Measurements from ENCODE around the gene CLASP1. TPM values are rescaled to one million over a fixed set of nuclear protein-coding genes. Genes with fewer than 3 reads are reported as not detected.
"Not testable (repeated sequence)": the region's sequence is repeated elsewhere in the genome, so short reads cannot be mapped to it uniquely, and the experiment has no call there.

The CLASP1 gene
- total RNA-seq, 3 donors from 2014 or later, result 30.0 to 64.6 (median 35.1) TPM

- TF ChIP-seq CTCF (IDR thresholded peaks at IDR 0.05), result no peak
- DNase-seq, result no peak
- Histone ChIP-seq H3K4me1 (ENCODE audit: low read depth) (no peaks in the 10 kb centered on the region), H3K4me3 (no peak overlapping the region), H3K9me3 (no peaks in the 10 kb centered on the region), H3K36me3 (ENCODE audit: low read depth) (no peaks in the 10 kb centered on the region)
- intact Hi-C loops (cut with DNase I, micrococcal nuclease), result no loop called here
- ATAC-seq, result no peak
Measured at GRCh38 chr2:121336528-121337294, 312.6 kb downstream of the CLASP1 start.

GRCh38 chr2:121335294-121336290 is 313.7 kb downstream of the CLASP1 start:
- Histone ChIP-seq H3K36me3 (ENCODE audit: low read depth) (no peaks in the 10 kb centered on the region), H3K4me1 (ENCODE audit: low read depth) (no peaks in the 10 kb centered on the region), H3K9me3 (no peaks in the 10 kb centered on the region), H3K4me3 (no peak overlapping the region)
- ATAC-seq (peak; percentile 74), DNase-seq (peak in 2 of 3 donors; percentile 30 to 54)
- intact Hi-C loops (cut with DNase I, micrococcal nuclease), result no loop called here
- TF ChIP-seq CTCF (IDR thresholded peaks at IDR 0.05), result no peak

- DNase-seq (no peak), ATAC-seq (peak; percentile 68)
- H3K9me3 ChIP-seq, result no peaks in the 10 kb centered on the region
- H3K4me1 ChIP-seq (ENCODE audit: low read depth), result no peaks in the 10 kb centered on the region
- no peaks in the 10 kb centered on the region for H3K36me3 ChIP-seq (ENCODE audit: low read depth)
- H3K4me3 ChIP-seq, result no peak overlapping the region
- intact Hi-C loops (cut with DNase I, micrococcal nuclease), result no loop called here
- no peak for TF ChIP-seq CTCF (IDR thresholded peaks at IDR 0.05)
Measured at GRCh38 chr2:121334581-121335293, 314.5 kb downstream of the CLASP1 start.

GRCh38 chr2:121333834-121334558 is 315.3 kb downstream of the CLASP1 start:
- no peaks in the 10 kb centered on the region for H3K36me3 ChIP-seq (ENCODE audit: low read depth)
- no peak overlapping the region for H3K4me3 ChIP-seq
- intact Hi-C loops (cut with DNase I, micrococcal nuclease), result no loop called here
- TF ChIP-seq CTCF (IDR thresholded peaks at IDR 0.05), result no peak
- H3K4me1 ChIP-seq (ENCODE audit: low read depth), result no peaks in the 10 kb centered on the region
- ATAC-seq, result no peak
- H3K9me3 ChIP-seq, result no peaks in the 10 kb centered on the region
- DNase-seq, result no peak

- Histone ChIP-seq H3K9me3 (no peaks in the 10 kb centered on the region), H3K36me3 (ENCODE audit: low read depth) (no peaks in the 10 kb centered on the region), H3K4me3 (no peak overlapping the region), H3K4me1 (ENCODE audit: low read depth) (no peaks in the 10 kb centered on the region)
- no peak for TF ChIP-seq CTCF (IDR thresholded peaks at IDR 0.05)
- no peak for DNase-seq
- intact Hi-C loops (cut with DNase I, micrococcal nuclease), result no loop called here
- ATAC-seq, result no peak
Measured at GRCh38 chr2:121333231-121333630, 316.0 kb downstream of the CLASP1 start.

- H3K4me3 ChIP-seq; H3K36me3 ChIP-seq (ENCODE audit: low read depth); H3K4me1 ChIP-seq (ENCODE audit: low read depth); H3K9me3 ChIP-seq; ATAC-seq; DNase-seq; intact Hi-C loops (cut with DNase I, micrococcal nuclease): not testable (repeated sequence)
Measured at GRCh38 chr2:121331324-121331723, 317.9 kb downstream of the CLASP1 start.
